ENCODE measurements around the gene EYS.
"Not testable (repeated sequence)": the region's sequence is repeated elsewhere in the genome, so short reads cannot be mapped to it uniquely, and the experiment has no call there.

The EYS gene

DNA sequence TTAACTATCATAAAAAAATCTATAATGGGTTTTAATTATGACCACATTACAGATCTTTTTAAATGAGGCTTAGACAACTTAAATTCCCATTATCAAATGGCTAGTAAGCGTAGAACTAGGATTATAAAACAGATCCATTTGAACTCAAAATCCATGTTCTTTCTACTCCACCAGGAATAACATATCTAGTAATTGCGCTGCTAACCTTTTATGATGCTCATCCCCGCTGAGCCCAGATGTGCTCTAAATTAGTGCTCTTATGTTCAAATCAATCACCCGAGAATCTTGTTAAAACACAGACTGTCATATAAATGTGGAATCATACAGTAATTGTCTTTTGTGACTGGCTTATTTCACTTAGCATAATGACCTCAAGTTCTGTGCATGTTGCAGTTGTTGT lies 1168.3 kb downstream of the EYS start:
- DNase-seq: peak in 1 of 2 experiments; percentile 51

DNA sequence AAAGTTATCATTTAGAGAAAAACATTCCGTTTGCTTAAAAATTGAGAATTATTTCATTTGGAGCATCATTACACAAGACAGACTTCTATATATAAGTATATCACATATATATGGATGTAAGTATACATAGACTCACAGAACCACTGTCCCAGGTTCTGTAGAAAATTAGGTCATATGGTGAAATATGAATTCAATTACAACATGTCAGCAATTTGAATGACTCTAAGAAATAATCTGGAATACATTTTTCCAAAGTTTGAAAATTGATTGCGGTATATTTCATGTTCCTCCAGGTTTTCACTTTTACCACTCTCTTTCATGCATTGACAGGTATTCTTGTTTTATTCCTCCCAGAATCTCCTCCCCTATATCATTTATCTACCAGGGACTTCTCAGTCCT lies 1179.1 kb downstream of the EYS start:
- DNase-seq: no peak

DNA sequence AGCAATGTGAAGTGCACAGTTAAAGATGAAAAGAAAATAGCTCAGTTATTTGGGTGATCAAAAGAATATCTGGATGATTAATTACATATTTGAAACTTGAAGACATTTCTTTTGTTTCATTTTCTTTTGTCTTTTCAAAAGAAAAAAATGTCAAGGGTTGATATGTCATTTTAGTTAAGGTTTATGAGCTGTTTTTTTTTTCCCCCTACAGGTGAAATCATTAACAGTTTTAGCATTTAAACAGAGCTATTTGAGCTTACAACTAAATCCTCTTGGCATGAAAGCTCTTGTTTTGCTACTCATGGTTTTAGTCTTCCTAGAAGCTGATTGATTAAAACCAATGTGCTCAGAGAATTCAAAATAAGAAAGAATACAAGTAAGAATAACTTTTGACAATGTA lies 1184.2 kb downstream of the EYS start:
- DNase-seq: no peak

DNA sequence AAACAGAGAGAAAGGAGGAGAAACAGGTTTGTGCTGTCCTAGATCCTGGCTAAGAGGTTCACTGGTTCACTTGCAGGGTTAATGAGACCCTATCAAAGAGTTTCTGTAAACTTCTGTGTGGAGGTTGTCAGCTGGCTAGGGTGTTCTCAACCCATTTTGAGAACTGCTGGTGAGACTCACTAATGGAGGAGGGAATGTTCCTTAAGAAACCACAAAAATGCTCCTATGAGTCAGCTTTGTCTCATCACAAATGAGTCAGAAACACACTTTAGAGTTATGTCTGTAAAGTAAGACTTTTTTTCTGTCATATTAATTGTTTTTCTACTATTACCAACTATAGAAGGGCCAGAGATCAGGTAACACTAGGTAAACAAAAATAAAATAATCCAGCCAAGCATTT lies 1187.0 kb downstream of the EYS start:
- DNase-seq: no peak

DNA sequence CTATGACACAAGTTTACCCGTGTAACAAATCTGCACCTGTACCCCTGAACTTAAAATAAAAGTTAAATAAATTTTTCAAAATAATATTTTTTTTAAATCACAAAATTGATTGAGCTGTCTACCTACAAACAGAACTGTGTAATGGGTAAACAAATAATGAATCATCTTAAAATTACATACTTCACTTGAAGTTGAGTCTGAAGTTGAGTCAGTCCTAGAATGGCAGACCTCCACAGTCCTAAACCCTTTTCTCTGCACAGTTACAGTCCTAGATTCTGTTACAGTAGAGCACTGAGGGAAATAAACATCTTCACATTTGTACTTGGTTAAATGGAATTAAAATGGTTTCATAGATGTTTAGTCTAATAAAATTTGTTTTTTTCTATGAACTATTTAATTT lies 1190.6 kb downstream of the EYS start:
- DNase-seq: no peak

DNA sequence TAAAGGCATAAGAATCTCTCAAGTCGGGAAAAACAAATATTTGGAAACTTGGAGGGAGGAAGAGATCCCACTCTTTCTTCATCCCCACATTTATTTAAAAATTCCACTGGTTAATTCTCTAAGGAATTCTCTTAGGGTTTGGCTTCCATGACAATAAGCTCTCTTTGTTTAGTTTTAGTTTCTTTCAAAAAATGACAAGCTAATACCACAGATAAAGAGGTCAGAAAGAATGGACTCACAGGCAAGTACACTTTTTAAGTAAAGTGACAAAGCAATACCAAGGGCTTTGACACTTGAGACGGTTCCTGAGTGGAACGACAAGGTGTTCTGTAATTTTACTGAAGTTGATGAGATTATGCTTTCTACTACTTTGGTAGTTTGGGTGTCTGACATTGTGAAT lies 1199.4 kb downstream of the EYS start:
- no peak for DNase-seq

DNA sequence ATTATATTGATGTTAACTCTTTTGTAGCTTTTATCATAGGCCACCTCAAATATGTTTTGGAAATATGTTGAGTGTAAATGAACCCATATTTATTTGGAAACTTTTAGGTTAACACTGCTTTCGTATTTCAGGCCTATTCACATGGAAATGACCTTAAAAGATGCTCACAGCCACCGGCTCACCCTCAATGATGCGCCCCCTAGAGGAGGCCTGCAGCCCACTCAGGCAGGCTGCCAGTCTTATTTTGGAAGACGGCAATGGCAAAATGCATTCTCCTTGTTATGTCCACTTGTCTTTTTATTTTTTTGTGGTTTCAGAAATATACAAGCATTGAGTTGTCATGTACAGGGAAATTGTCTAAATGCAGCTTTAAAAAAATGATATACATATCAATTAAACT lies 1201.7 kb downstream of the EYS start:
- DNase-seq: peak in 1 of 2 experiments; percentile 13

DNA sequence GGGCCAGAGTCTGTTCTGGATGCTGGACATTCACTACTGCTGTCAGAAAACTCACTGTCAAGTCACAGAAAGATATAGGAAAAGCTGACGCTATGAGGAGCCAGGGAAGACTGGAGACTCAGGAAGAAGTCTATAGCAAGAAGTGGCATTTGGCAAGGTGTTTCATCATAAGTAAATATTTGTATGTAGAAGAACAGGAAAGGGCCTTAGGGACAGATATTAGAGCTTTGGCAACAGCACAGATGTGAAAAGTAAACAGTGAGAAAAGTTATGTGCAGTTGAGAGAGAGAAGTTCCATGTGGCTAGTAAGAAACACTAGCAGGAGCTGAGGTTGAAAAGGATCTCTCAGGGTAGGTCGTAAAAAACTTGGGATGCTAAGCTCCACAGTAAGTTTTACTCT lies 1202.5 kb downstream of the EYS start:
- DNase-seq: no peak

DNA sequence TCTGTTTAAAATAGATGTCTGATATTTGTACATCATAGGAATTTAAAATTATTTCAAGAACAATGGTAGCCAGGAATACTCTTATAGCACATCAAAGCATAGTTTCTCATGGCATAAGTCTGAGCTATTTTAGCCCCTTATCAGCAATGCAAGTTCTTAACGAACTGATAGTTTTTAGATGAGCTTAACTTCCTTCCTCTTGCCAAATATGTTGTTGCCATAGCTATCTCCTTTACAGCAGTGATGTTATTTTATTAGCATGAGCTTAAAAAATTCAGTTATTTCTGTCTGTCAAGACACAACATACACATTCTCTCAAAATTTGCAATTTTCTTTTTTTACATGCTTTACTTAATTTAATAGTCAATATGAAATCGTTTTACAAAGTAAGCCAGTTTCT lies 1204.2 kb downstream of the EYS start:
- no peak for DNase-seq

DNA sequence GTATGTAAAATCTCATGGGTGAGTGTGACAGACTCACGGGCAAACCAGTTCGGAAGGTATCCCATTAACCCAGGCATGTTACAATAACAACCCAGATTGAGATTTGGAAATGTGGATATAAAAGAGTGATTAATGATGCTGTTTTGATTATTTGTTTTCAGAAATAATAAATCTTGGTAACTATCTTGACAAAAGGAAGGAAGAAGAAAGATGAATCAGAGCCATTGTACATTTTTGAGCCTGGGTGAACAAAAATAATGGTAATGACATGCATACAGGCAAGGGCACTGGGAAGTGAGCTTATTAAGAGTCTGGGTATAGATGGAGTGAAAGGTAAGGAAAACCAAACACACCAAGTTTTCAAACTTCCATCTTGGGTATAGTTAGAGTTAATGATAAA lies 1209.4 kb downstream of the EYS start:
- DNase-seq: no peak

DNA sequence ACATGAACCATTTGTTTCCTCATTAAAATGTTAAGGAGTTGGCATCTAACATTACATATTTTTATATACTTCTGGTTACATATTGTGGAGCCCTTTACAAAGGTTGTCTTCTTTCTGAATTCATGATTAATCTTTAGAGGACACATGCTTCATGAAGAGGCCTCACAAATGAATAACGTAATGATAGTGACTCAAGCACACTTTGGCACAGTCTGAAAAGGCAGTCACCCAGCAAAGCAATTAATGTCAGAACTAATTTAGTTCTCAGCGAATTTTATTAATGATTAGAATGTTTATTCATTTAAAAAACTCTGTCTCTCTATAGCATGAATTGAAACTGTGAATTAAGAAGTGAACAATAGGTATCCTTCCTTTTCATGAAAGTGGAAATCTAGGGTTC lies 1217.3 kb downstream of the EYS start:
- DNase-seq: no peak

DNA sequence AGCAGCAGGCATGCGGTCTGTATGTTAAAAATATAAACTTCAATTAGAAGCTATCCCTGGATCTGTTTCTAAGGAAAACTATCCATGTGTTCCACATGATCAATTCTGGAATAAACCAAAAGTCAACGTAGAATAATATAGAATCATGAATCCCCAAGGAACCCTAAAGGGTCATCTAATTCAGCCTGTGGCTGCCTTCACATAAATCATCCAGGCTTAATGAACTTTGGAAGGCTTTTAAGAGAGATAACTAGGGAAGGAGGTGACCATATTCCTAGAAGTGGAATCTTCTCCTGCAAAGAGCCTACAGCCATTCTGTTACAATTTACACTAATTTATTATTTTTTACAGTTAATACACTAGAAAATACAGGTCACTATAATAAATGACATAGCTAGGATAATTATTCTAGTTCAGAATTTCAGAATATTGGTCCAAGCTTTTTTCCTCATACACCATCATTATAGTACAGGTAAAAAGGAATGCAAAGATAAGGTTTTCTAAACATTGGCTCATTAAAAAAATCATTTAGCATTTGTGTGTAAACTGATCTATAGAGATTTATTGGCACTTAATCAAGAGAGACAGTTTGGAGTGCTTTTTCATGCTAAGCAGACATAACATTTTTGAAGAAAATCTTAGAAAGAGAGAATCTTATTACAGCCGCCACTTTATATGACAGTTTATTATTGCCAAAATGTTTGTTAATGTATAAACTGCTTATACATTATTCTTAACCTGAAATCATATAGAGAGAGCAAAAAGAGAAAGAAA lies 1220.3 kb downstream of the EYS start:
- DNase-seq: peak in 1 of 2 experiments; percentile 10

DNA sequence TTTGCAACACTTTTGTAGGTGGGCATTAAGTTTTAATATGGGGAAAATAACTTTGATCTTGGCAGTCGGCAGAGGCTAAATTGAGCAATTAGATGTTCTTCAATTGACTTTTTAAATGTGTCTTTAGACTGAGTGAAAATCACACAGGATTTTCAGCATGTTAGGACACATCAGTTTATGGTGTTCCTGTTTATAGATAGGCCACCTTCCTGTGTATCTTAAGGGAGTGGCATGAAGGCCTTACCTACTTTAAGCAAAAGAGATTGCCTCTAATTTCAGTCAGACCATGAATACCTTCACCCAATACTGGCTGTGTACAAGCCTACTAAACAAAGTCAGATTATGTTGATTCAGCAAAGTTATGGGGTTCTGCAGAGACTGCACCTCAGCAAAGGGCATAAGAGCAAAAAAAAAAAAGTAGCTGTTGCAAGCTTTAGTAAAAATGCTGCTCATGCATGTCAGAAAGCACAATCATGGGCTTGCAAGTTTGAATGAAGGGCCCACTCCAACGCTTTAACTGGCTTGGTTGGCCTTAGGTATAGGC lies 1223.0 kb downstream of the EYS start:
- no peak for DNase-seq

DNA sequence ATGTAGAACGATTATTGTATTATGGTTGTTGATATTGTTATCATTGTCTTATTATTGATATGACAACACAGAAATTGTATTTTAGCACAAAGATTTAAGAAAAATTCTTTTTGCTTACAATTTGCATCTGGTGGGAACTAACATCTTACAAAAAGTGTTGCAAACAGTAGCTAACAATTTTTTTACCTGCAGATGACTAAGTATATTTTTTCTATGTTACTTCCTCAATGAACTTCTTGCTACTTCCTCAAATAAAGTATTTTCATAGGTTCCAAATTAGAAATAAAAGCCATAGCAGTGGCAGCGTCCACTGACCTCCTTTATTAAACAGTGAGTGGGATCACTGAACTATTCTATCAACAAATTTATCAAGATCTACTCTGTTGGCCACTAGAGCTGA lies 1224.4 kb downstream of the EYS start:
- no peak for DNase-seq

DNA sequence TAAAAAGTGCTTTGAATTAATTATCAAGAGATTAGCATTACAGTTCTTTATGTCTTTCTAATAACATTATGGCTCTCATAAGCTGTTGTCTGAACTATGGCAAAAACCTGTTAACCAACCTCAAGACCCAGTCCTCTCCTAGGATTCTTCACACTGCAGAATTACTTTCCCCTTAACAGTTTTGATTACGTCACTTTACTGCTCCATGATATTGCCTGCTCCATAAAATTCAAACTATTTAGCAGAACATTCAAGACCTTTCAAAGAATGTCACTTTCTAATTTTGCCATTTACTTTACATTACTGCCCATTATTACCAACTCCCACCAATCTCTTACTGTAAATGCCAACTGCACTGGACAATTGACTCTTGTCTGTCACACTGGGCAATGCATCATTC lies 1227.9 kb downstream of the EYS start:
- peak in 1 of 2 experiments; percentile 3 for DNase-seq

DNA sequence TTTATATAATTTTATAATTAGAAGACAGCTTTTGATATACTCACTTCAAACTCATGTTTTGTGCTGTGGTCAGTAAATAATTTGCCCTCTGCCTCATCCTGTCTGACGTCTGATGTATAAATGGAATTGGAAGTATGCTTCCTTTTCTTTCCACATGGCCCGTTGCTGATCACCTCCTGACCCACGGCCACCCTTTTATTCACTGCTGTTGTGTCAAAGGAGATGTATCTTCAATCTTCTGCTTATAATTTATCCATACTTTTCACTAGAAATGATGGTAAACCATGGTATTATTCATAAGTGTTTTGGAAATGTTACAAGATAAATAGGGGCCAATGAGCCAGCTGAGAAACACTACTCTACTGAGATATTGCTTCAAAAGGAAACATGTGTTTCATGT lies 1229.6 kb downstream of the EYS start:
- no peak for DNase-seq

DNA sequence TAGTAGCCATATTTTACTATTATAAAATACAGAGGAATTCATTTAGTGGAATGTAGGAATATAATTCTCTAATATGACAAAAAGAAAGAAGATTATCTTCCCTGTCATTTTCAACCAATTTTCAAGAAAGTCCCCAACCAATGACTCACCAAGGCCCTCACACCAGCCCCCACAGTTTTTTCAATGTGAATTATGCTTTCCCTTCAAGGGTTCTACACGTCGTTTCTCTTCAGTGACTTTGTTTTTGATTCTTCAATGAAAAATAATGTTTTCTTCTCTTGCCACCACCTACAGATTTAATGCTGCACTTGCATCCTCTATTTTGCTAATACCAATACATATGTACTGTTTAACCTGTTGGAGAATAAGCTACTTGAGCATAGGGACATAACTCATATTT lies 1230.1 kb downstream of the EYS start:
- DNase-seq: no peak

DNA sequence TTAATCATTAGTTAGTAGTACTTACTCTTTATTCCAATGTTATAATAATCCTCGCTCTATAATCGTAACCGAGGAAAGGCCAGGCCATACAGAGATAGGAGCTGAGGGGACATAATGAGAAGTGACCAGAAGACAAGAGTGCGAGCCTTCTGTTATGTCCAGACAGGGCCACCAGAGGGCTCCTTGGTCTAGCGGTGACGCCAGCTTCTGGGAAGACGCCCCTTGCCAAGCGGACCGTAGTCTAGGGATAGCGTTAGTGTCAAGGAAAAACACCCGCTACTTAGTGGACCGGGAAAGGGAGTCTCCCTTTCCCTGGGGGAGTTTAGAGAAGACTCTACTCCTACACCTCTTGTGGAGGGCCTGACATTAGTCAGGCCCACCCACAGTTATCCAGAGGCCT lies 1237.6 kb downstream of the EYS start:
- DNase-seq: not testable (repeated sequence)

DNA sequence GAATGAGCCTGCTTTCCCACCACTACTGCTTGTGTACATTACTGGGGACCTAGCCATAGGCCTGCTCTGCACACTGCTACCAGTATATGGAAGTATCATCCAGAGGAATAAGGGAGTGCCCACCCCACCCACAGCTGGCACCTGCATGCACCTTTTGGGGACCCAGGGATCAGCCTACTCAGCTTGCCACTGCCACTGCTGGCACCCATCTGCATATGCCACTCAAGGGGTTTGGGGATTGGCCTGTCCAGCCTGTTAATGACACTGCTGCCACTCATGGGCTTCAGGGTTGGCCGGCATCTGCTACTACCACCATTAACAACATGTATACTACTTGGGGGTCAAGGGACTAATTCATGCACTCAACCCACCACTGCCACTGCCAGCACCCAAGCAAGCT lies 1239.4 kb downstream of the EYS start:
- no peak for DNase-seq

DNA sequence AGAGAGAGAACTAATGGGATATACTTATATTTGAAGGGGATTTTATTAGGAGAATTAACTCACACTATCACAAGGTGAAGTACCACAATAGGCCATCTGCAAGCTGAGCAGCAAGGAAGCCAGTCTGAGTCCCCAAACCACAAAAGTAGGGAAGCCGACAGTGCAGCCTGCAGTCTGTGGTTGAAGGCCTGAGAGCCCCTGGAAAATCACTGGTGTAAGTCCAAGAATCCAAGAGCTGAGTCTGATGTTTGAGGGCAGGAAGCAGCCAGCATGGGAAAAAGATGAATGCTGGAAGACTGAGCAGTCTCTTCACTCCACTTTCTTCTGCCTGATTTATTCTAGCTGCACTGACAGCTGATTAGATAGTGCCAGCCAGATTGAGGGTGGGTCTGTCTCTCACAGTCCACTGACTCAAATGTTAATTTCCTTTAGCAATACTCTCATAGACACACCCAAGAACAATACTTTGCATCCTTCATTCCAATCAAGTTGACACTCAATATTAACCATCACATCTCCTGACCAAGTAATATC lies 1247.5 kb downstream of the EYS start:
- no peak for DNase-seq

DNA sequence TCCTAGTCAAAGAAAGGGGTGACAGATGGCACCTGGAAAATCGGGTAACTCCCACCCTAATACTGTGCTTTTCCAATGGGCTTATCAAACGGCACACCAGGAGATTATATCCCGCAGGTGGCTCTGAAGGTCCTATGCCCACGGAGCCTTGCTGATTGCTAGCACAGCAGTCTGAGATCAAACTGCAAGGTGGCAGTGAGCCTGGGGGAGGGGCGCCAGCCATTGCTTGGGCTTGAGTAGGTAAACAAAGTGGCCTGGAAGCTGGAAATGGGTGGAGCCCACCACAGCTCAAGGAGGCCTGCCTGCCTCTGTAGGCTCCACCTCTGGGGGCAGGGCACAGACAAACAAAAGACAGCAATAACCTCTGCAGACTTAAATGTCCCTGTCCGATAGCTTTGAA lies 1258.9 kb downstream of the EYS start:
- DNase-seq: not testable (repeated sequence)

DNA sequence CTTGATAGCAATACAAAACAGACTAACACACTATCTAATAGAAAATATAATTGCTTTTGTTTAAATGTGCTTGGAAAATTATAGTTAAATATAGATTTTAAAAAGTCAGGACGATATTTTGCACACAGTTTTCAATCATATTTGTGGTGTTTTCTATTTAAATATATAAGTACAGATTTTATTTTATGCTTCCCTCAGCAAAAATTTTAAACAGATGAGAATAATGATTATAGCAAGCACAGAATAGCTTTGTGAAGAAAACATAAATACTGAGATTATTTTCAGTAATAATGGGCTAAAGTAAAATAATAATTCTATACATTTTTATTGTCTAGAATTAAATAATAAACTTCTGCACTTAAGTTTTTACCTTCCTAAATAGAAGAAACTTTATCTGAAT lies 1262.0 kb downstream of the EYS start:
- DNase-seq: no peak

DNA sequence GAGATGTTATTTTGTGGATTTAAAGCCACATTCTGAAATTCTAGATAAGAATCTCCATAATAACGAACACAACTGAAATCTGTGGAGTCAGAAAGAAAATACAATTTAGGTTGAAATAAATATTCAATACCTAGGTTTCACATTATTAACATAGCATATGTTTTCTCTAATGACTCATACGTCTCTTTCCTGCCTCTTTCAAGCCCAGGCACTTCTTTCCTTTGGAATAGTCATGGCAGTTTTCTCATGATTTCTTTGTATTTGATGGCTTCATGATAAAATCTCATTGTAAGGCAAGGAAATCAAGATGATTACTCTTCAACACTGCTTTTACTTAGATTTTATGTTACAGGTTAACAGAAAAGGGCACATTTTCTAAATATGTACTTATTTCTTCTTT lies 1267.8 kb downstream of the EYS start:
- no peak for DNase-seq

DNA sequence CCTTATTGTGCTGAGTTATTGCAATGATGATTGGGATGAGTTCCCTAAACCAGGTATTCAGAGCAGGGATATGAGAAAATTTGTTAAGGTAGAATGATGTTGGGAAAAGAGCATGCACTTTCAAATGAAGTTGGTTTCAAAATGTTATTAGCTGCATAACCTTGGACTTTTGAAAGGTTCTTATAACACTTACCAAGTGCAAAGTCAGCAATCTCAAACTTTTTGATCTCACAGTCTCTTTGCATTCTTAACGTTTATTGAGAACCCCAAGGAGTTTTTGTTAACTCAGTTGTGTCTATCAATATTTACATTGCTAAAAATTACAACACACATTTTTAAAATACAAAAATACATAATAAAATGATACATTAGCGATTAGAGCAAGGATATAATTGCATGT lies 1269.0 kb downstream of the EYS start:
- no peak for DNase-seq

DNA sequence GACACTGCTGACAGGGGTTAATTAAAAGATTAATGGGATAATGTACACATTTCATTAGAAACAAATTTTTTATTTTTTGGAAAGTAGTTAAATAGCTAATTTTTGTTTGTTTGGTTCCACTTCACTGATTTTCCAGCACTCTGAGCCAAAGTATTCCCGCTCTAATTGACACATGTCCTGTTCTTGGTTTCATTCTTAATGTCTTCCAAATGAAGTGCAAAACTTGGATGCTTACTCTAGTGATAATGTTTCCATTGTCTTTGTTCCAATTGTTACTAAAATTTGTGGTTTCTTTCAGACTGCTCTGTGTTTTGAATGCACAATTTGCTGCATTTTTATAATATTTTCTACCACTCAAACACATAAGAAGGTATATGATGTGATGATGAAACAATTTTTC lies 1277.1 kb downstream of the EYS start:
- no peak for DNase-seq

All from NCI-H524 (cell line).